GM18502 (cell line): ENCODE measurements around the gene METTL9.
"Not testable (repeated sequence)": the region's sequence is repeated elsewhere in the genome, so short reads cannot be mapped to it uniquely, and the experiment has no call there.

ENCODE experiments used
- ATAC-seq: cut with Tn5 transposase; IDR thresholded peaks from one replicate; pipeline ENCODE4 v1.9.1; 2021; ENCODE audit warnings: mild to moderate bottlenecking; ENCODE audit not compliant: unreplicated experiment, poor library complexity

METTL9 gene

GRCh38 chr16:21599122-21600030, at the start of gene METTL9:
Gene METTL9 (plus strand): TSS chr16:21599577. CDS start chr16:21599734, 157 bp downstream.
- peak; percentile 90 for ATAC-seq

GRCh38 chr16:21549975-21550374, 49.4 kb upstream of the METTL9 start:
- not testable (repeated sequence) for ATAC-seq

DNA sequence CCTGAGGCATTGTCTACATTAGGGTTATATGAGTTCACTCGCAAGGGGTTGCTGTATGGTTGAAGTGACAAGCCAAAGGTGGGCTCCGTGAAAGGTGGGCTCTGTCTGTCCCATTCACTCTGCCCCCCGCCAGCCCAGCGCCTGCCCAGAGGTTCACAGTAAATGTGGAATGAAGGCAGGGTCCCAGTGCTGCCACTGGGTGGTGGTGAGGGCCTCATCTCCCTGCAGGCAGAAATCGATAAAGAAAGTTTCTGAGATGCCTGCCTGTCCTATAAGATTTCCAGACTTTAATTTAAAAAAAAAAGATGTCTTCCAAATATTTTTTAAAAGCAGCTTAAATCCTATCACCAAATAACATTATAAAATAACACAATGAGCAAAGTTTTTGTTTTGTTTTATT, 48.9 kb upstream of the METTL9 start:
- not testable (repeated sequence) for ATAC-seq

DNA sequence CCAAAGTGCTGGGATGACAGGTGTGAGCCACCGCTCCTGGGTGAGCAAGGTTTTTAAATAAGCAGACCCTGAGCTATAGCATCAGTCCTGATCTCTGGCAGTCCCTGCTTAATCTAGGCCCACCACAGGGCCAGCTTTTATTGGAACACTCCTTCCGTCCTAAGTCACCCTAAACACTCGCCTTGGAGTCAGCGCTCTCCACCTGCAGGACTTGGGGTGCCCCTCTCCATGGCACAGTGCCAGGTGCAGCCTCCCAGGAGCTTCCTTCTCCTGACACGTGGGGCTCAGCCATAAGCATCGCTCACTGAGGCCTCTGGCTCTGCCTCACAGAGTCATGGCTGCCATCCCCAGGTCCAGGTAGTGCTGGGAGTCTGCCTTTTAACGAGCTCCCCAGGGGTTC, 48.3 kb upstream of the METTL9 start:
- not testable (repeated sequence) for ATAC-seq

GRCh38 chr16:21551600-21551999, 47.8 kb upstream of the METTL9 start:
- ATAC-seq: not testable (repeated sequence)

GRCh38 chr16:21553481-21554296, 45.7 kb upstream of the METTL9 start:
- ATAC-seq: not testable (repeated sequence)

- peak; percentile 93 for ATAC-seq
These were observed 44.4 kb upstream of the METTL9 start for GRCh38 chr16:21554795-21555585.

- ATAC-seq: not testable (repeated sequence)
These were observed 43.8 kb upstream of the METTL9 start for GRCh38 chr16:21555621-21556020.

DNA sequence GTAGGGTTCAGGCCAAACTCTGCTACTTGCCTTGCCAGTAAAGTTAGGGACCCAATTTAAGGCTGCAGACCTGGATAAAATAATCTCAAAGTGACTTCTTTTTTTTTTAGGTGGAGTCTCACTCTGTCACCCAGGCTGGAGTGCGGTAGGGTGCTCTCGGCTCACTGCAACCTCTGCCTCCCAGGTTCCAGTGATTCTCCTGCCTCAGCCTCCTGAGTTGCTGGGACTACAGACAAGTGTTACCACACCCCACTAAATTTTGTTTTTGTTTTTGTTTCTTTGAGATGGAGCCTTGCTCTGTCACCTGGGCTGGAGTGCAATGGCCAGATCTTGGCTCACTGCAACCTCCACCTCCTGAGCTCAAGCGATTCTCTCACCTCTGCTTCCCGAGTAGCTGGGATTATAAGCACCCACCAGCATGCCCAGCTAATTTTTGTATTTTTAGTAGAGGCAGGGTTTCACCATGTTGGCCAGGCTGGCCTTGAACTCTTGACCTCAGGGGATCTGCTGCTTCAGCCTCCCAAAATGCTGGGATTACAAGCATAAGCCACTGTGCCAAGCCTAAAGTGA, 43.3 kb upstream of the METTL9 start:
- not testable (repeated sequence) for ATAC-seq

GRCh38 chr16:21556651-21557241, 42.6 kb upstream of the METTL9 start:
- not testable (repeated sequence) for ATAC-seq

GRCh38 chr16:21560462-21560861, 38.9 kb upstream of the METTL9 start:
- ATAC-seq: no peak

DNA sequence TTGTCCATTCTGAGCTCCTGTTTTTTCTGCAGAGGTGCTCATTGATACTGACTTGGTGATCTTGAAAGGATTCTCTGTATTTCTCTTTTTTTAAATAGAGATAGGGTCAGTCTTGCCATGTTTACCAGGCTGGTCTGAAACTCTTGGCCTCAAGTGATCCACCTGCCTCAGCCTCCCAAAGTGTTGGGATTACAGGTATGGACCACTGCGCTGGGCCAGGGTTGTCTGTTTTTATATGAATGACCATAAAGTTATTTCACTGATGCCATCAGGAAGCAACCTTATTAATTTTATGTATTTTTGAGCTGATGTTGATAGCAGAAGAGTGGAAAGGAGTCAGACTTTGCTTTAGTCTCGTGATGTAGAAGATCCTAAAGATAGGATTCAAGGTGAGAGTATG, 35.7 kb upstream of the METTL9 start:
- no peak for ATAC-seq

- ATAC-seq: not testable (repeated sequence)
These were observed 35.0 kb upstream of the METTL9 start for GRCh38 chr16:21564367-21564766.

- no peak for ATAC-seq
These were observed 33.9 kb upstream of the METTL9 start for GRCh38 chr16:21565507-21565860.

DNA sequence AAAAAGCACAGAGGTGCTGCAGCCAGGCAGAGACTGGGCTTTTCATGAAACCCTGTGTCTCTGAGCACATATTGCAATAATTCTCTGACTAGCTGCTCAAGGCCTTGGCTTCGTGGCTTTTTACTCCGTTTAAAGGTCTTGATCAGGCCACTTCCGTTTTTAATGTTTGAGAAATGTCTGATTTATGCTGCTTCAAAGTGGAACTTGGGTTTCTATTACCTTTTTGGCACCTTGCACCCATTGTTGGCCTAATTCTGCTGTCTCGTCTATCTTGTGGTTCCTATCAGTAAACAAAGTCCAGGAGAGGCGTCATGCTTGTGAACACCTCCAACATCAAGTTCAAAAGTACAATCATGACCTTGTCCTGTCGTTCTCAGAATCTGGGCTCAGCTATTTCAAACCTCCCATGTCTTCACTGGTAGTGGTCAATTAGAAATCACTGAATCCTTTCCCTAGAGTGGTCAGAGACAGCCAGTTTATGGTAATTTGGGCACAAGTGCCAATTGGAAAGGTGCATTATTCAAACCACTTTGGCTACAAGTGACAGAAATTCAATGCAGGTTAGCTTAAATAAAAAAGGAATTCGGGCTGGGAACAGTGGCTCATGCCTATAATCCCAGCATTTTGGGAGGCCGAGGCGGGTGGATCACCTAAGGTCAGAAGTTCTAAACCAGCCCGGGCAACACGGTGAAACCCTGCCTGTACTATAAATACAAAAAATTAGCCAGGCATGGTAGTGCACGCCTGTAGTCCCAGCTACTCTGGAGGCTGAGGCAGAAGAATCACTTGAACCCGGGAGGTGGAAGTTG, 33.3 kb upstream of the METTL9 start:
- no peak for ATAC-seq

- no peak for ATAC-seq
These were observed 32.4 kb upstream of the METTL9 start for GRCh38 chr16:21566891-21567414.

GRCh38 chr16:21567496-21567895, 31.9 kb upstream of the METTL9 start:
- not testable (repeated sequence) for ATAC-seq

- ATAC-seq: no peak
These were observed 30.7 kb upstream of the METTL9 start for GRCh38 chr16:21568502-21569189.
